HS-5 (cell line): ENCODE results near the gene RNF213.
"Not testable (repeated sequence)": the region's sequence is repeated elsewhere in the genome, so short reads cannot be mapped to it uniquely, and the experiment has no call there.

Source experiments
- DNase-seq: peaks from one replicate; pipeline ENCODE4 v3.0.0-alpha.2; 2012; ENCODE audit warnings: low read depth

RNF213 gene

GRCh38 chr17:80270836-80271235, 10.2 kb downstream of the RNF213 start:
- no peak for DNase-seq

GRCh38 chr17:80272366-80272765, 11.7 kb downstream of the RNF213 start:
- no peak for DNase-seq

- DNase-seq = no peak
Measured at GRCh38 chr17:80274331-80274730, 13.7 kb downstream of the RNF213 start.

GRCh38 chr17:80274871-80275449, 14.3 kb downstream of the RNF213 start:
- DNase-seq = no peak

- not testable (repeated sequence) for DNase-seq
Measured at GRCh38 chr17:80275857-80276256, 15.2 kb downstream of the RNF213 start.

GRCh38 chr17:80277751-80278671, 17.4 kb downstream of the RNF213 start:
- no peak for DNase-seq

- DNase-seq = no peak
Measured at GRCh38 chr17:80279895-80280294, 19.2 kb downstream of the RNF213 start.

- no peak for DNase-seq
Measured at GRCh38 chr17:80281516-80281915, 20.9 kb downstream of the RNF213 start.

GRCh38 chr17:80283116-80283852, 22.6 kb downstream of the RNF213 start:
- no peak for DNase-seq

- no peak for DNase-seq
Measured at GRCh38 chr17:80284631-80285030, 24.0 kb downstream of the RNF213 start.

GRCh38 chr17:80285237-80285920, 24.7 kb downstream of the RNF213 start:
- DNase-seq = no peak

- DNase-seq = no peak
Measured at GRCh38 chr17:80286638-80286960, 25.9 kb downstream of the RNF213 start.

- no peak for DNase-seq
Measured at GRCh38 chr17:80287038-80287437, 26.4 kb downstream of the RNF213 start.

GRCh38 chr17:80287806-80288567, 27.3 kb downstream of the RNF213 start:
- no peak for DNase-seq

- DNase-seq = no peak
Measured at GRCh38 chr17:80289616-80290015, 29.0 kb downstream of the RNF213 start.

- DNase-seq = no peak
Measured at GRCh38 chr17:80290156-80290555, 29.5 kb downstream of the RNF213 start.

GRCh38 chr17:80291260-80291659, 30.6 kb downstream of the RNF213 start:
- DNase-seq = no peak

GRCh38 chr17:80291691-80292487, 31.2 kb downstream of the RNF213 start:
- no peak for DNase-seq

- DNase-seq = no peak
Measured at GRCh38 chr17:80292521-80292971, 31.9 kb downstream of the RNF213 start.

GRCh38 chr17:80294210-80294609, 33.6 kb downstream of the RNF213 start:
- DNase-seq = no peak

GRCh38 chr17:80294653-80295052, 34.0 kb downstream of the RNF213 start:
- no peak for DNase-seq
